ENCODE results near the gene METTL16. TPM values are rescaled to one million over a fixed set of nuclear protein-coding genes. Genes with fewer than 3 reads are reported as not detected.

The METTL16 gene
- total and polyA plus RNA-seq, 9 of the 15 experiments (the other 6 are each of a cell fraction or from before 2014, with no cell fraction given): 12.1 to 30.5 (median 19.8) TPM

DNA sequence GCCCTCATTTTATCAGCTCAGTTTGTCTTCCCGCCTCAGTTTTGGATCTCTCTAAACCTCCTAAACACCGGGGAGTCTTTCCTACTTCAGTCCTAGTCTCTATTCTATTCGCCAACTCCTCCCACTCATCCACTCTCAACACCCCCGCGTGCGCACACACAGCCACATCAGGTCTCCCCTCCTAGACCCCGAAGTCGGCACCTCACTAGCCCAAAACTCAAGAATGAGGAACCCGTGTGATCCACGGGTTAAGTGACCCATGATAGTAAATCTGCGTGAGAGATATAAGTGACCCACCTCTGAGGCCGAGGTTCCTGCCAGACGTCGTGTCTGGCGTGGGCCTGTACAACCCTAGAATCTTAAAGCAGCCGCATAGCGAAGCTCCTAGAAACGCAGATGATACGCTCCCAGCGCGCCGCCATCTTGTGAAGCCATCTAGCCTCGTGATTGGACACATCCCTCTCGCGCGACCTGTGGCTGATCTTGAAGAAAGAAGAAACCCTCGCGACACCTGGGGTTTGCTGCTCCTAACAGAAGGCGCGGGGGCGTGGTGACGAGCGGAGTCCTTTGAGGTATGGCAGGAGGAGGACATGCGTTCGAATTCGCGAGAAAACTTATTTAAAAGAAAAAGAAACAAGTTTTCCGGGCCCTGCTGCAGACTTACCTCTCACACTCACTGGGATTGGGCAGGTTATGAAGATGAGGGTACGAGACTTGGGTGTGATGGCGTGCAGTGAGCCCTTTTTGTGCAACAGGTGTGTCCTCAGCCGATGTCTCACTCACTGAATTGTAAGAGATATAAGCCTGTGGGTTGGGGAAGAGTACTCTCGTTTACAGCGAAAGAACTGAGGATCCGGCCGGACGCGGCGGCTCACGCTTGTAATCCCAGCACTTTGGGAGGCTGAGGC lies at the start of gene METTL16 (continued):
- TF ChIP-seq, protein P1, sequence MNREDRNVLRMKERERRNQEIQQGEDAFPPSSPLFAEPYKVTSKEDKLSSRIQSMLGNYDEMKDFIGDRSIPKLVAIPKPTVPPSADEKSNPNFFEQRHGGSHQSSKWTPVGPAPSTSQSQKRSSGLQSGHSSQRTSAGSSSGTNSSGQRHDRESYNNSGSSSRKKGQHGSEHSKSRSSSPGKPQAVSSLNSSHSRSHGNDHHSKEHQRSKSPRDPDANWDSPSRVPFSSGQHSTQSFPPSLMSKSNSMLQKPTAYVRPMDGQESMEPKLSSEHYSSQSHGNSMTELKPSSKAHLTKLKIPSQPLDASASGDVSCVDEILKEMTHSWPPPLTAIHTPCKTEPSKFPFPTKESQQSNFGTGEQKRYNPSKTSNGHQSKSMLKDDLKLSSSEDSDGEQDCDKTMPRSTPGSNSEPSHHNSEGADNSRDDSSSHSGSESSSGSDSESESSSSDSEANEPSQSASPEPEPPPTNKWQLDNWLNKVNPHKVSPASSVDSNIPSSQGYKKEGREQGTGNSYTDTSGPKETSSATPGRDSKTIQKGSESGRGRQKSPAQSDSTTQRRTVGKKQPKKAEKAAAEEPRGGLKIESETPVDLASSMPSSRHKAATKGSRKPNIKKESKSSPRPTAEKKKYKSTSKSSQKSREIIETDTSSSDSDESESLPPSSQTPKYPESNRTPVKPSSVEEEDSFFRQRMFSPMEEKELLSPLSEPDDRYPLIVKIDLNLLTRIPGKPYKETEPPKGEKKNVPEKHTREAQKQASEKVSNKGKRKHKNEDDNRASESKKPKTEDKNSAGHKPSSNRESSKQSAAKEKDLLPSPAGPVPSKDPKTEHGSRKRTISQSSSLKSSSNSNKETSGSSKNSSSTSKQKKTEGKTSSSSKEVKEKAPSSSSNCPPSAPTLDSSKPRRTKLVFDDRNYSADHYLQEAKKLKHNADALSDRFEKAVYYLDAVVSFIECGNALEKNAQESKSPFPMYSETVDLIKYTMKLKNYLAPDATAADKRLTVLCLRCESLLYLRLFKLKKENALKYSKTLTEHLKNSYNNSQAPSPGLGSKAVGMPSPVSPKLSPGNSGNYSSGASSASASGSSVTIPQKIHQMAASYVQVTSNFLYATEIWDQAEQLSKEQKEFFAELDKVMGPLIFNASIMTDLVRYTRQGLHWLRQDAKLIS (CRISPR knock-in tag; IDR thresholded peaks at IDR 0.05): peak; percentile 85; the same call in 1 of the 2 replicates
- no peak for TF ChIP-seq NCOR1 (IDR thresholded peaks at IDR 0.05)
- no peak for TF ChIP-seq CBX5 (IDR thresholded peaks at IDR 0.05; ENCODE audit: borderline replicate concordance, low read depth)
- TF ChIP-seq, protein P2, sequence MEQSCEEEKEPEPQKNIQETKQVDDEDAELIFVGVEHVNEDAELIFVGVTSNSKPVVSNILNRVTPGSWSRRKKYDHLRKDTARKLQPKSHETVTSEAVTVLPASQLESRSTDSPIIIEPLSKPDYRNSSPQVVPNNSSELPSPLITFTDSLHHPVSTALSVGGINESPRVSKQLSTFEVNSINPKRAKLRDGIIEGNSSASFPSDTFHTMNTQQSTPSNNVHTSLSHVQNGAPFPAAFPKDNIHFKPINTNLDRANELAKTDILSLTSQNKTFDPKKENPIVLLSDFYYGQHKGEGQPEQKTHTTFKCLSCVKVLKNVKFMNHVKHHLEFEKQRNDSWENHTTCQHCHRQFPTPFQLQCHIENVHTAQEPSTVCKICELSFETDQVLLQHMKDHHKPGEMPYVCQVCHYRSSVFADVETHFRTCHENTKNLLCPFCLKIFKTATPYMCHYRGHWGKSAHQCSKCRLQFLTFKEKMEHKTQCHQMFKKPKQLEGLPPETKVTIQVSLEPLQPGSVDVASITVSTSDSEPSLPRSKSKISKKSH (CRISPR knock-in tag; IDR thresholded peaks at IDR 0.05): no peak
- no peak for TF ChIP-seq SAP30 (IDR thresholded peaks at IDR 0.05; ENCODE audit: borderline replicate concordance, insufficient read depth, low read depth, low read length, poor library complexity, severe bottlenecking)
- TF ChIP-seq, protein P3, sequence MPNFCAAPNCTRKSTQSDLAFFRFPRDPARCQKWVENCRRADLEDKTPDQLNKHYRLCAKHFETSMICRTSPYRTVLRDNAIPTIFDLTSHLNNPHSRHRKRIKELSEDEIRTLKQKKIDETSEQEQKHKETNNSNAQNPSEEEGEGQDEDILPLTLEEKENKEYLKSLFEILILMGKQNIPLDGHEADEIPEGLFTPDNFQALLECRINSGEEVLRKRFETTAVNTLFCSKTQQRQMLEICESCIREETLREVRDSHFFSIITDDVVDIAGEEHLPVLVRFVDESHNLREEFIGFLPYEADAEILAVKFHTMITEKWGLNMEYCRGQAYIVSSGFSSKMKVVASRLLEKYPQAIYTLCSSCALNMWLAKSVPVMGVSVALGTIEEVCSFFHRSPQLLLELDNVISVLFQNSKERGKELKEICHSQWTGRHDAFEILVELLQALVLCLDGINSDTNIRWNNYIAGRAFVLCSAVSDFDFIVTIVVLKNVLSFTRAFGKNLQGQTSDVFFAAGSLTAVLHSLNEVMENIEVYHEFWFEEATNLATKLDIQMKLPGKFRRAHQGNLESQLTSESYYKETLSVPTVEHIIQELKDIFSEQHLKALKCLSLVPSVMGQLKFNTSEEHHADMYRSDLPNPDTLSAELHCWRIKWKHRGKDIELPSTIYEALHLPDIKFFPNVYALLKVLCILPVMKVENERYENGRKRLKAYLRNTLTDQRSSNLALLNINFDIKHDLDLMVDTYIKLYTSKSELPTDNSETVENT (CRISPR knock-in tag; IDR thresholded peaks at IDR 0.05): no peak
- no peak for TF ChIP-seq KHSRP (IDR thresholded peaks at IDR 0.05)
- TF ChIP-seq ZNF584 (CRISPR knock-in tag; IDR thresholded peaks at IDR 0.05; ENCODE audit: low read depth): no peak
- TF ChIP-seq, protein P4, sequence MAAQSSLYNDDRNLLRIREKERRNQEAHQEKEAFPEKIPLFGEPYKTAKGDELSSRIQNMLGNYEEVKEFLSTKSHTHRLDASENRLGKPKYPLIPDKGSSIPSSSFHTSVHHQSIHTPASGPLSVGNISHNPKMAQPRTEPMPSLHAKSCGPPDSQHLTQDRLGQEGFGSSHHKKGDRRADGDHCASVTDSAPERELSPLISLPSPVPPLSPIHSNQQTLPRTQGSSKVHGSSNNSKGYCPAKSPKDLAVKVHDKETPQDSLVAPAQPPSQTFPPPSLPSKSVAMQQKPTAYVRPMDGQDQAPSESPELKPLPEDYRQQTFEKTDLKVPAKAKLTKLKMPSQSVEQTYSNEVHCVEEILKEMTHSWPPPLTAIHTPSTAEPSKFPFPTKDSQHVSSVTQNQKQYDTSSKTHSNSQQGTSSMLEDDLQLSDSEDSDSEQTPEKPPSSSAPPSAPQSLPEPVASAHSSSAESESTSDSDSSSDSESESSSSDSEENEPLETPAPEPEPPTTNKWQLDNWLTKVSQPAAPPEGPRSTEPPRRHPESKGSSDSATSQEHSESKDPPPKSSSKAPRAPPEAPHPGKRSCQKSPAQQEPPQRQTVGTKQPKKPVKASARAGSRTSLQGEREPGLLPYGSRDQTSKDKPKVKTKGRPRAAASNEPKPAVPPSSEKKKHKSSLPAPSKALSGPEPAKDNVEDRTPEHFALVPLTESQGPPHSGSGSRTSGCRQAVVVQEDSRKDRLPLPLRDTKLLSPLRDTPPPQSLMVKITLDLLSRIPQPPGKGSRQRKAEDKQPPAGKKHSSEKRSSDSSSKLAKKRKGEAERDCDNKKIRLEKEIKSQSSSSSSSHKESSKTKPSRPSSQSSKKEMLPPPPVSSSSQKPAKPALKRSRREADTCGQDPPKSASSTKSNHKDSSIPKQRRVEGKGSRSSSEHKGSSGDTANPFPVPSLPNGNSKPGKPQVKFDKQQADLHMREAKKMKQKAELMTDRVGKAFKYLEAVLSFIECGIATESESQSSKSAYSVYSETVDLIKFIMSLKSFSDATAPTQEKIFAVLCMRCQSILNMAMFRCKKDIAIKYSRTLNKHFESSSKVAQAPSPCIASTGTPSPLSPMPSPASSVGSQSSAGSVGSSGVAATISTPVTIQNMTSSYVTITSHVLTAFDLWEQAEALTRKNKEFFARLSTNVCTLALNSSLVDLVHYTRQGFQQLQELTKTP (IDR thresholded peaks at IDR 0.05; ENCODE audit: low read depth in 1 of 2, partially characterized antibody in 2 of 2): peak in 1 of 2 experiments; percentile 4
- peak; percentile 79 for TF ChIP-seq RBFOX2 (IDR thresholded peaks at IDR 0.05; ENCODE audit: low read depth, low read length)
- TF ChIP-seq BCL6 (CRISPR knock-in tag; IDR thresholded peaks at IDR 0.05): no peak
- peak; percentile 85; the same call in 1 of the 2 replicates for TF ChIP-seq PHF8 (IDR thresholded peaks at IDR 0.05; ENCODE audit: borderline replicate concordance, low read length)
- TF ChIP-seq CBX1 (IDR thresholded peaks at IDR 0.05; ENCODE audit: low read depth): no peak

All from K562 (cell line).